H7 (cell line): ENCODE data around the gene CACNA1E. TPM values are rescaled to one million over a fixed set of nuclear protein-coding genes. Genes with fewer than 3 reads are reported as not detected.

ENCODE experiments used
- DNase-seq: peaks from one replicate; pipeline ENCODE4 v3.0.0; 2012
- H3K27me3 ChIP-seq: 2 replicates; pipeline ENCODE4 v1.6.0; 2011; ENCODE audit warnings: mild to moderate bottlenecking, low read length; ENCODE audit not compliant: control insufficient read depth, insufficient read depth
- H3K36me3 ChIP-seq: replicated peaks from 2 replicates; pipeline ENCODE4 v1.5.1; 2011; ENCODE audit warnings: low read length; ENCODE audit not compliant: control insufficient read depth, insufficient read depth
- H3K4me3 ChIP-seq: 2 replicates; pipeline ENCODE4 v1.5.1; 2011; ENCODE audit warnings: low read depth, mild to moderate bottlenecking, control low read depth, low read length, moderate library complexity; ENCODE audit not compliant: insufficient read depth
- total RNA-seq: library from RNA; depleted of rRNA; stranded (reverse); fragments of >200 nt; shearing (Covaris generic); gene quantifications from 2 replicates; pipeline ENCODE4 v1.2.3, GENCODE V29; 2014

CACNA1E gene
- total RNA-seq, 1 experiment from 2014 or later, result 4.1 TPM

DNA sequence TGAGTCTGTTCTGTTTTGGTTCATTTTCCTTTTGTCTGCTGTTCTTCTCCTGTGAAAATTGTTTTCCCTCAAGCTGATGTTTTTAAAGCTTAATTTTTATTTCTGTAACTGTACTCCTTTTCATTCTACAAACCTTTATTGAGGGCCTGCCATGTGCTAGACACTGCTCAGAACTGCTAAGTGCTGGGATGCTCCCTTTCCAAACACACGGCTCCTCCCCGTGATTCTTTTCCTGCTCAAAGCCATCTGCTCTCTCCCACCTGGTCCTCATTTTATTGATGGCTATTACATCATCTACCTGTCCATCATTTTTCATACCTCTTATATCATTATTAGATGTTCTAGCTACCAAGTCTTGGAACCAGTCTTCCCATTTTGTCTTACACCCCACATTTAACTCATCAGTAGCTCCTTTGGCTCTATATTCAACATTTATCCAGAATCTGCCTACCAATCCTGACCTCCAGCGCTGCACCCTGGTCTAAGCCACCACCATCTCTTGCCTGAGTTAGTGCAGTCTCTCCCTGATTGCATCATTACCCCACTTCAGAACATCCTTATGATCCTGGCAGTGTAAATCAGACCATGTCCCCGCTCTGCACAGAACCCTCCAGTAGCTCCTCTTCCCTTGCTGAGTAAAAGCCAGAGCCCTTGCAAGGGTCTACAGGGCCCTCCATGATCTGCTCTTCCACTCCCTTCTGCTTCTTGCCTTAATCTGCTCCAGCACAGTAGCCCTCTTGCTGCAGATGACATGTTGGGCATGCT lies 118.1 kb downstream of the CACNA1E start:
- no peak overlapping the region for H3K4me3 ChIP-seq
- no peaks in the 10 kb centered on the region for H3K36me3 ChIP-seq
- no peak for DNase-seq
- no peaks in the 10 kb centered on the region for H3K27me3 ChIP-seq

GRCh38 chr1:181603735-181604410 lies 120.6 kb downstream of the CACNA1E start:
- DNase-seq, result no peak
- Histone ChIP-seq H3K4me3 (no peak overlapping the region), H3K36me3 (no peaks in the 10 kb centered on the region), H3K27me3 (no peaks in the 10 kb centered on the region)

GRCh38 chr1:181604482-181605249 lies 121.3 kb downstream of the CACNA1E start:
- DNase-seq, result no peak
- Histone ChIP-seq H3K36me3 (no peaks in the 10 kb centered on the region), H3K27me3 (no peaks in the 10 kb centered on the region), H3K4me3 (no peak overlapping the region)

DNA sequence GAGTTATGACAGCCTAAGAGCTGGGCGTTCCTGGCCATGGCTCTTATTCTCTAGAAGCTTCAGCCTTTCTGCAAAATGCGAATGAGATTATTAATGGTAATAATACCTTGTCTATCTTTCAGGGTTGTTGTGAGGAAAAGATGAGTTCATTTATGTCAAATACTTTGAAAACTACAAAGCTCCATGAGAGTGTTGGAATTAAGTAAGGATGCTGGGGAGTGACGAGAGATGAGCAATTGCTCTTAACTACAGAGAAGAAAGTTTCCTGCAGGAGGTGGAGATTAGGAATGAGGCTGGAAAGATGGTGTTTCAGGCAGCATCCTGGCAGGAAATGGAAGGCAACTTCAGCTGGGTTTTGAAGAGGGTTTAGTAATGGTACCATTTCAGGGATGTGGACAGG lies 124.2 kb downstream of the CACNA1E start:
- Histone ChIP-seq H3K27me3 (no peaks in the 10 kb centered on the region), H3K36me3 (no peaks in the 10 kb centered on the region), H3K4me3 (no peak overlapping the region)
- no peak for DNase-seq

GRCh38 chr1:181608386-181608785 lies 125.1 kb downstream of the CACNA1E start:
- Histone ChIP-seq H3K27me3 (no peaks in the 10 kb centered on the region), H3K36me3 (no peaks in the 10 kb centered on the region), H3K4me3 (no peak overlapping the region)
- no peak for DNase-seq

GRCh38 chr1:181608948-181609347 lies 125.6 kb downstream of the CACNA1E start:
- no peak overlapping the region for H3K4me3 ChIP-seq
- no peaks in the 10 kb centered on the region for H3K27me3 ChIP-seq
- peak; percentile 55 for DNase-seq
- no peaks in the 10 kb centered on the region for H3K36me3 ChIP-seq

- Histone ChIP-seq H3K36me3 (no peaks in the 10 kb centered on the region), H3K27me3 (no peaks in the 10 kb centered on the region), H3K4me3 (no peak overlapping the region)
- DNase-seq, result no peak
Measured at GRCh38 chr1:181612100-181612499, 128.8 kb downstream of the CACNA1E start.

- Histone ChIP-seq H3K36me3 (no peaks in the 10 kb centered on the region), H3K27me3 (no peaks in the 10 kb centered on the region), H3K4me3 (no peak overlapping the region)
- no peak for DNase-seq
Measured at GRCh38 chr1:181618559-181618958, 135.2 kb downstream of the CACNA1E start.

GRCh38 chr1:181620183-181620582 lies 136.9 kb downstream of the CACNA1E start:
- Histone ChIP-seq H3K27me3 (no peaks in the 10 kb centered on the region), H3K4me3 (no peak overlapping the region), H3K36me3 (no peaks in the 10 kb centered on the region)
- DNase-seq, result no peak

DNA sequence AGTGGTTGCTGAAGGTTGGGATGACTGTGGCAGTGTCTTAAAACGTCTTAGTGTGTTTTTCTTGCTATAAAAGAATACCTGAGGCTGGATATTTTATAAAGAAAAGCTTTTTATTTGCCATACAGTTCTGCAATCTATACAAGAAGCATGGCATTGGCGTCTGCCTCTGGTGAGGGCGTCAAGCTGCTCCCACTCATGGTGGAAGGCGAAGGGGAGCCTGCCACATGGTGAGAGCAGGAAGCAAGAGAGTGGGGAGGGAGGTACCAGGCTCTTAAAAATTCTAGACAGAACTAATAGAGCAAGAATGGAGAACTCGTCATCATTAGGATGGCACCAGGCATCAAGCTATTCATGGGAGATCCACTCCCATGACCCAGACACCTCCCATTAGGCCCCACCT lies 140.5 kb downstream of the CACNA1E start:
- no peaks in the 10 kb centered on the region for H3K27me3 ChIP-seq
- DNase-seq, result no peak

DNA sequence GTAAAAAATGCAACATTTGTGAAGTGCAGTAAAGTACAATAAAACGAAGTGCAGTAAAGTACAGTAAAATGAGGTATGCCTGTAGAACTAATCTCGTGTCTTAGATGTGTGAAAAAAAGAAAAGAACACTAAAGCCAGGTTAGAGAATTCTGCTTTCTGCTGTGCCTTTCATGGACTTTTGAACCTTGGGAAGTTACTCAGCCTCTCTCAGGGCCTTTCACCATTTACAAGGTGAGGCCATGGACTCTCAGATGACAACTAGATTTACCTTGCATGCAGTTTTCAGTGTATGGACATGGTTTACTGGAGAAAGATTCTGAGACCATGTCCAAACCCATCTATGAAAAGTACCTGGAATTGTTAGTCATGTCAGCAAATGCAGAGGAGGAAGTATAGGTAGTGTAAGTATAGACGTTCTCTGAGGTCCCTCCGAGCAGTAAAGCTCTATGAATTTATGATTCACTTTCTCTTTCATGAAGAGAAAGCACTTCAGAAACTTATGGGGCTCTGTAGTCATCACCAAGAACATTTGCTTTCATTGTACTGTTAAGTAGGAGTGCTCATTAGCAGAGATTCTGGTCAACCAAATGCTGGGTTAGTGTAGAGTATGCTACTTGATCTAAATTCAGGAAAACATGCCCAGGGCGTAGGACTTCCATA lies 143.1 kb downstream of the CACNA1E start:
- DNase-seq, result no peak
- Histone ChIP-seq H3K27me3 (no peaks in the 10 kb centered on the region), H3K36me3 (no peaks in the 10 kb centered on the region)

More for the DNA sequence above, 140.5 kb downstream of the CACNA1E start:
- no peak overlapping the region for H3K4me3 ChIP-seq
- H3K36me3 ChIP-seq, result no peaks in the 10 kb centered on the region

GRCh38 chr1:181630398-181630797 lies 147.1 kb downstream of the CACNA1E start:
- no peak for DNase-seq
- Histone ChIP-seq H3K4me3 (no peak overlapping the region), H3K36me3 (no peaks in the 10 kb centered on the region), H3K27me3 (no peaks in the 10 kb centered on the region; the same call in 1 of the 2 replicates)

More for the DNA sequence above, 143.1 kb downstream of the CACNA1E start:
- no peak overlapping the region for H3K4me3 ChIP-seq

DNA sequence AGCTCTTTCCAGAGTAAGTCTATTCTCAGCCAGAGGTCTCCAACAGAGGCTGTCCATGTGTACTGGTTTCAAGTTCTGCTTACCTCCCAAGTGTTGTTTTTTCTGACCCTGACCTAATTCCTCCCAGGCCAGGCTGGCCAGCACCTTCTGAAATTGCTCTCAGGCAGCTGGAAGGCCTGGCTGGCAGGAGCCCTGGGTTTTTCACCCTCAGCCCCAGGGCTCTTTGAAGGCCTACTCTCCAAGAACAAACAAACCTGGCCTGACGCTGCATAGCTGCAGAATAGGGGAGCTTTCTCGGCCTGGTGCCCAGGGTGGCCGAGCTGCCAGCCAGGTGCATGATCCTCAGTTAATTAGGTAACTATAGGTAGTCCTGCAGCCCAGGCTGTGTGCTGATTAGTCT lies 147.5 kb downstream of the CACNA1E start:
- DNase-seq, result no peak
- no peaks in the 10 kb centered on the region for H3K36me3 ChIP-seq
- no peaks in the 10 kb centered on the region; the same call in 1 of the 2 replicates for H3K27me3 ChIP-seq

GRCh38 chr1:181632492-181632891 lies 149.2 kb downstream of the CACNA1E start:
- no peak for DNase-seq
- Histone ChIP-seq H3K36me3 (no peaks in the 10 kb centered on the region), H3K27me3 (no peaks in the 10 kb centered on the region; the same call in 1 of the 2 replicates), H3K4me3 (no peak overlapping the region)

More for the DNA sequence above, 147.5 kb downstream of the CACNA1E start:
- no peak overlapping the region for H3K4me3 ChIP-seq
